Neutrophil (primary cell): ENCODE measurements around the gene FLYWCH1.
A peak's percentile ranks its signal among the peaks of the same experiment; 100 is the strongest.

ENCODE experiments used
- H3K27ac ChIP-seq: fragments of 200-600 bp; sonication (generic); 2 replicates; pipeline ENCODE4 v1.5.1; 2016; ENCODE audit warnings: mild to moderate bottlenecking, moderate library complexity
- H3K27me3 ChIP-seq: fragments of 200-600 bp; sonication (generic); 2 replicates; pipeline ENCODE4 v1.6.0; 2016; ENCODE audit warnings: mild to moderate bottlenecking
- H3K36me3 ChIP-seq: fragments of 200-600 bp; sonication (generic); 2 replicates; pipeline ENCODE4 v1.5.1; 2017
- H3K4me1 ChIP-seq, 2 experiments: fragments of 200-600 bp in 1 of 2; sonication (generic) in 1 of 2; 1 replicate in 1 of 2; 2 replicates in 1 of 2; pipeline versions ENCODE4 v1.5.1 to v1.6.1; 2013 to 2016; ENCODE audit warnings: low read depth in 1 of 2, low read length in 1 of 2, mild to moderate bottlenecking in 1 of 2, moderate library complexity in 1 of 2; ENCODE audit not compliant: control insufficient read depth in 1 of 2, insufficient read depth in 1 of 2
- H3K4me3 ChIP-seq, 2 experiments: fragments of 200-600 bp in 1 of 2; sonication (generic) in 1 of 2; 1 replicate in 1 of 2; 2 replicates in 1 of 2; pipeline ENCODE4 v1.5.1; 2013 to 2016; ENCODE audit warnings: low read depth in 1 of 2, low read length in 1 of 2, mild to moderate bottlenecking in 1 of 2, moderate library complexity in 1 of 2
- H3K9me3 ChIP-seq: fragments of 200-600 bp; sonication (generic); 2 replicates; pipeline ENCODE4 v1.5.1; 2016
- CTCF ChIP-seq: fragments of 200-600 bp; sonication (generic); IDR thresholded peaks from 2 replicates; pipeline ENCODE4 v1.5.1; 2016; ENCODE audit warnings: antibody characterized with exemption

FLYWCH1 gene

GRCh38 chr16:2976201-2976600, 64.5 kb downstream of the FLYWCH1 start:
- no peaks in the 10 kb centered on the region for H3K27me3 ChIP-seq
- peaks cover 18% of the 10 kb centered on the region for H3K36me3 ChIP-seq
- TF ChIP-seq CTCF: no peak
- no peak overlapping the region for H3K4me3 ChIP-seq
- H3K4me1 ChIP-seq: peaks cover 17 to 19% of the 10 kb centered on the region in 2 experiments
- no peaks in the 10 kb centered on the region for H3K9me3 ChIP-seq
- H3K27ac ChIP-seq: no peak overlapping the region

GRCh38 chr16:2976673-2977072, 64.9 kb downstream of the FLYWCH1 start:
- no peak for TF ChIP-seq CTCF
- H3K4me1 ChIP-seq: peaks cover 17 to 19% of the 10 kb centered on the region in 2 experiments
- peaks cover 18% of the 10 kb centered on the region for H3K36me3 ChIP-seq
- no peak overlapping the region for H3K27ac ChIP-seq
- no peaks in the 10 kb centered on the region for H3K9me3 ChIP-seq
- no peak overlapping the region for H3K4me3 ChIP-seq
- no peaks in the 10 kb centered on the region for H3K27me3 ChIP-seq

- no peak for TF ChIP-seq CTCF
- Histone ChIP-seq H3K4me3 (no peak overlapping the region), H3K4me1 (peaks cover 17 to 19% of the 10 kb centered on the region in 2 experiments), H3K9me3 (no peaks in the 10 kb centered on the region), H3K27ac (no peak overlapping the region), H3K27me3 (no peaks in the 10 kb centered on the region), H3K36me3 (peaks cover 18% of the 10 kb centered on the region)
These were observed 65.7 kb downstream of the FLYWCH1 start for GRCh38 chr16:2977440-2977839.

GRCh38 chr16:2979669-2980226, 68.0 kb downstream of the FLYWCH1 start:
- peak overlapping the region; percentile 90 to 95 for H3K4me3 ChIP-seq
- H3K27ac ChIP-seq: no peak overlapping the region
- H3K4me1 ChIP-seq: peaks cover 26 to 27% of the 10 kb centered on the region in 2 experiments
- H3K36me3 ChIP-seq: peaks cover 10% of the 10 kb centered on the region
- H3K27me3 ChIP-seq: no peaks in the 10 kb centered on the region
- no peak for TF ChIP-seq CTCF
- H3K9me3 ChIP-seq: no peaks in the 10 kb centered on the region

- H3K4me1 ChIP-seq: peaks cover 26 to 27% of the 10 kb centered on the region in 2 experiments
- H3K9me3 ChIP-seq: no peaks in the 10 kb centered on the region
- peak within 1 kb of the TSS; percentile 51 for H3K27ac ChIP-seq
- H3K36me3 ChIP-seq: peaks cover 3% of the 10 kb centered on the region
- H3K4me3 ChIP-seq: peak within 1 kb of the TSS; percentile 90 to 95
- peak; percentile 13 for TF ChIP-seq CTCF
- no peaks in the 10 kb centered on the region for H3K27me3 ChIP-seq
These were observed 68.8 kb downstream of the FLYWCH1 start, which contains the start of gene PKMYT1 for GRCh38 chr16:2980227-2981176. Gene PKMYT1 (minus strand): TSS chr16:2980446. CDS start chr16:2979657, 789 bp downstream.
